ENCODE results near the gene LIMCH1.

LIMCH1 gene

GRCh38 chr4:41611881-41612871 lies 74.2 kb downstream of the LIMCH1 start:
- Histone ChIP-seq H3K36me3 (ENCODE audit: insufficient read depth, low read length) (no peaks in the 10 kb centered on the region), H3K9me3 (ENCODE audit: low read length) (no peaks in the 10 kb centered on the region), H3K27me3 (ENCODE audit: control insufficient read depth in 1 of 2, insufficient read depth in 2 of 2, low read length in 2 of 2) (no peaks in the 10 kb centered on the region), H3K4me1 (ENCODE audit: insufficient read depth, low read length) (peaks cover 23% of the 10 kb centered on the region), H3K27ac (ENCODE audit: low read depth, low read length) (peak overlapping the region; percentile 65), H3K4me3 (ENCODE audit: low read depth in 1 of 2, low read length in 2 of 2) (peak overlapping the region in 1 of 2 donors; percentile 59), H3K9ac (ENCODE audit: low read length) (no peak overlapping the region)

GRCh38 chr4:41613386-41613785 lies 75.4 kb downstream of the LIMCH1 start:
- Histone ChIP-seq H3K4me1 (ENCODE audit: insufficient read depth, low read length) (peaks cover 23% of the 10 kb centered on the region), H3K27ac (ENCODE audit: low read depth, low read length) (peak overlapping the region; percentile 35), H3K27me3 (ENCODE audit: control insufficient read depth in 1 of 2, insufficient read depth in 2 of 2, low read length in 2 of 2) (no peaks in the 10 kb centered on the region), H3K9me3 (ENCODE audit: low read length) (no peaks in the 10 kb centered on the region), H3K4me3 (ENCODE audit: low read depth in 1 of 2, low read length in 2 of 2) (peak overlapping the region; percentile 41 to 59), H3K36me3 (ENCODE audit: insufficient read depth, low read length) (no peaks in the 10 kb centered on the region), H3K9ac (ENCODE audit: low read length) (peak overlapping the region; percentile 42)

- Histone ChIP-seq H3K9ac (ENCODE audit: low read length) (peak overlapping the region; percentile 42), H3K4me1 (ENCODE audit: insufficient read depth, low read length) (peaks cover 23% of the 10 kb centered on the region), H3K4me3 (ENCODE audit: low read depth in 1 of 2, low read length in 2 of 2) (peak overlapping the region; percentile 41 to 59), H3K27ac (ENCODE audit: low read depth, low read length) (peak overlapping the region; percentile 35), H3K36me3 (ENCODE audit: insufficient read depth, low read length) (no peaks in the 10 kb centered on the region), H3K9me3 (ENCODE audit: low read length) (no peaks in the 10 kb centered on the region), H3K27me3 (ENCODE audit: control insufficient read depth in 1 of 2, insufficient read depth in 2 of 2, low read length in 2 of 2) (no peaks in the 10 kb centered on the region)
Observed at GRCh38 chr4:41613821-41614220, 75.9 kb downstream of the LIMCH1 start.

- H3K27me3 ChIP-seq (ENCODE audit: control insufficient read depth in 1 of 2, insufficient read depth in 2 of 2, low read length in 2 of 2) = no peaks in the 10 kb centered on the region
- peaks cover 23% of the 10 kb centered on the region for H3K4me1 ChIP-seq (ENCODE audit: insufficient read depth, low read length)
- H3K27ac ChIP-seq (ENCODE audit: low read depth, low read length) = peak overlapping the region; percentile 15
- H3K9me3 ChIP-seq (ENCODE audit: low read length) = no peaks in the 10 kb centered on the region
- H3K9ac ChIP-seq (ENCODE audit: low read length) = no peak overlapping the region
- no peak overlapping the region for H3K4me3 ChIP-seq (ENCODE audit: low read depth in 1 of 2, low read length in 2 of 2)
- peaks cover 4% of the 10 kb centered on the region for H3K36me3 ChIP-seq (ENCODE audit: insufficient read depth, low read length)
Observed at GRCh38 chr4:41614519-41614918, 76.6 kb downstream of the LIMCH1 start.

- Histone ChIP-seq H3K36me3 (ENCODE audit: insufficient read depth, low read length) (peaks cover 4% of the 10 kb centered on the region), H3K9me3 (ENCODE audit: low read length) (no peaks in the 10 kb centered on the region), H3K27me3 (ENCODE audit: control insufficient read depth in 1 of 2, insufficient read depth in 2 of 2, low read length in 2 of 2) (no peaks in the 10 kb centered on the region), H3K9ac (ENCODE audit: low read length) (no peak overlapping the region), H3K4me1 (ENCODE audit: insufficient read depth, low read length) (peaks cover 2% of the 10 kb centered on the region), H3K27ac (ENCODE audit: low read depth, low read length) (no peak overlapping the region), H3K4me3 (ENCODE audit: low read depth in 1 of 2, low read length in 2 of 2) (no peak overlapping the region)
Observed at GRCh38 chr4:41619161-41619560, 81.2 kb downstream of the LIMCH1 start.

- Histone ChIP-seq H3K9me3 (ENCODE audit: low read length) (no peaks in the 10 kb centered on the region), H3K36me3 (ENCODE audit: insufficient read depth, low read length) (peaks cover 4% of the 10 kb centered on the region), H3K27me3 (ENCODE audit: control insufficient read depth in 1 of 2, insufficient read depth in 2 of 2, low read length in 2 of 2) (no peaks in the 10 kb centered on the region), H3K4me3 (ENCODE audit: low read depth in 1 of 2, low read length in 2 of 2) (no peak overlapping the region), H3K27ac (ENCODE audit: low read depth, low read length) (no peak overlapping the region), H3K9ac (ENCODE audit: low read length) (no peak overlapping the region), H3K4me1 (ENCODE audit: insufficient read depth, low read length) (peaks cover 7% of the 10 kb centered on the region)
Observed at GRCh38 chr4:41620594-41621256, 82.8 kb downstream of the LIMCH1 start.

- H3K27me3 ChIP-seq (ENCODE audit: control insufficient read depth in 1 of 2, insufficient read depth in 2 of 2, low read length in 2 of 2) = no peaks in the 10 kb centered on the region
- no peaks in the 10 kb centered on the region for H3K9me3 ChIP-seq (ENCODE audit: low read length)
- peaks cover 7% of the 10 kb centered on the region for H3K4me1 ChIP-seq (ENCODE audit: insufficient read depth, low read length)
- peaks cover 4% of the 10 kb centered on the region for H3K36me3 ChIP-seq (ENCODE audit: insufficient read depth, low read length)
- H3K9ac ChIP-seq (ENCODE audit: low read length) = no peak overlapping the region
- no peak overlapping the region for H3K27ac ChIP-seq (ENCODE audit: low read depth, low read length)
- no peak overlapping the region for H3K4me3 ChIP-seq (ENCODE audit: low read depth in 1 of 2, low read length in 2 of 2)
Observed at GRCh38 chr4:41622787-41623186, 84.8 kb downstream of the LIMCH1 start.

GRCh38 chr4:41624765-41625164 lies 86.8 kb downstream of the LIMCH1 start:
- Histone ChIP-seq H3K36me3 (ENCODE audit: insufficient read depth, low read length) (no peaks in the 10 kb centered on the region), H3K4me3 (ENCODE audit: low read depth in 1 of 2, low read length in 2 of 2) (no peak overlapping the region), H3K9ac (ENCODE audit: low read length) (no peak overlapping the region), H3K27ac (ENCODE audit: low read depth, low read length) (no peak overlapping the region), H3K4me1 (ENCODE audit: insufficient read depth, low read length) (peaks cover 7% of the 10 kb centered on the region), H3K9me3 (ENCODE audit: low read length) (no peaks in the 10 kb centered on the region), H3K27me3 (ENCODE audit: control insufficient read depth in 1 of 2, insufficient read depth in 2 of 2, low read length in 2 of 2) (no peaks in the 10 kb centered on the region)

- Histone ChIP-seq H3K27me3 (ENCODE audit: control insufficient read depth in 1 of 2, insufficient read depth in 2 of 2, low read length in 2 of 2) (no peaks in the 10 kb centered on the region), H3K36me3 (ENCODE audit: insufficient read depth, low read length) (no peaks in the 10 kb centered on the region), H3K27ac (ENCODE audit: low read depth, low read length) (no peak overlapping the region), H3K9ac (ENCODE audit: low read length) (no peak overlapping the region), H3K4me1 (ENCODE audit: insufficient read depth, low read length) (peaks cover 7% of the 10 kb centered on the region), H3K9me3 (ENCODE audit: low read length) (no peaks in the 10 kb centered on the region), H3K4me3 (ENCODE audit: low read depth in 1 of 2, low read length in 2 of 2) (no peak overlapping the region)
Observed at GRCh38 chr4:41625531-41625930, 87.6 kb downstream of the LIMCH1 start.

GRCh38 chr4:41628936-41629335 lies 91.0 kb downstream of the LIMCH1 start:
- Histone ChIP-seq H3K9me3 (ENCODE audit: low read length) (no peaks in the 10 kb centered on the region), H3K27me3 (ENCODE audit: control insufficient read depth in 1 of 2, insufficient read depth in 2 of 2, low read length in 2 of 2) (no peaks in the 10 kb centered on the region), H3K4me3 (ENCODE audit: low read depth in 1 of 2, low read length in 2 of 2) (no peak overlapping the region), H3K36me3 (ENCODE audit: insufficient read depth, low read length) (no peaks in the 10 kb centered on the region), H3K4me1 (ENCODE audit: insufficient read depth, low read length) (peaks cover 7% of the 10 kb centered on the region), H3K27ac (ENCODE audit: low read depth, low read length) (no peak overlapping the region), H3K9ac (ENCODE audit: low read length) (no peak overlapping the region)

- H3K4me3 ChIP-seq (ENCODE audit: low read depth in 1 of 2, low read length in 2 of 2) = no peak overlapping the region
- H3K9me3 ChIP-seq (ENCODE audit: low read length) = no peaks in the 10 kb centered on the region
- no peaks in the 10 kb centered on the region for H3K4me1 ChIP-seq (ENCODE audit: insufficient read depth, low read length)
- H3K27ac ChIP-seq (ENCODE audit: low read depth, low read length) = no peak overlapping the region
- H3K9ac ChIP-seq (ENCODE audit: low read length) = no peak overlapping the region
- no peaks in the 10 kb centered on the region for H3K36me3 ChIP-seq (ENCODE audit: insufficient read depth, low read length)
- no peaks in the 10 kb centered on the region for H3K27me3 ChIP-seq (ENCODE audit: control insufficient read depth in 1 of 2, insufficient read depth in 2 of 2, low read length in 2 of 2)
Observed at GRCh38 chr4:41631523-41631922, 93.6 kb downstream of the LIMCH1 start.

All from muscle layer of colon (tissue), 2 donors.